ENCODE results near the gene PAX3. TPM values are rescaled to one million over a fixed set of nuclear protein-coding genes. Genes with fewer than 3 reads are reported as not detected.

PAX3 gene
- total RNA-seq, 6 donors from 2014 or later = 1.0 TPM; not detected in 5

DNA sequence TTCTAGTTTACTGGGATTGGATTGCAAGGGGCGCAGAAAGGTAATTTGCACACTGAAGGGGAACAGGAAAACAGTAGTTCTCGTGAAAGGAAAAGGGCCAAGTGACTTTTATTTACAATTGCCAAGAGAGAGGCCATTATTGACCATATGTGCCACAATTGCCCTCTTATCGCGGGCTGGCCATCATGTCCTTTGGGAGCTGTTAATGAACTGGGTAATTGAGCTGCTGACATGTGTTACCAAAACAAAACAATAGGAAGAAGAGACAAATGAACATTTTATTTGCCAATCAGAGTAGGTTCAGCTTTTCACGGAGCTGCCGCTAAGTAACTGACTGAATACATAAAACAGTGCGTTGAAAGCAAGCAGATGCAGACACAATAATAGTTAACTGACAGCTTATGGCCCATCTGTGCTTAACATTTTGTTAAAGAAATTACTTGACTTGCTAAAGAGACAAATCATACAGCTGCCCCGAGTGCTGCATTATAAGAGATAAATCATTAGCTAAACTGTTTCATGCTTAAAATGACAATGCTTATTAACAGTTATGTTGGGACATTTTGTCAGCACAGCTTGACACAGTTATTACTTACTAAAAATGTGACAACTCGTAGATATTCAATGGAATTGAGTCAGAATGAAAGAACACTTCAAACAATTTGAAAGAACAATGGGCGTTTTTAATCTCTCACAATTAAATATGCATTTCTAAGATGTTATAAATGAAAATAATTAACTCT is 57.5 kb downstream of the PAX3 start:
- TF ChIP-seq EP300 (IDR thresholded peaks at IDR 0.05) (no peak), POLR2AphosphoS5 (IDR thresholded peaks at IDR 0.05) (no peak), POLR2A (IDR thresholded peaks at IDR 0.05) (no peak)
- TF ChIP-seq, protein P1, sequence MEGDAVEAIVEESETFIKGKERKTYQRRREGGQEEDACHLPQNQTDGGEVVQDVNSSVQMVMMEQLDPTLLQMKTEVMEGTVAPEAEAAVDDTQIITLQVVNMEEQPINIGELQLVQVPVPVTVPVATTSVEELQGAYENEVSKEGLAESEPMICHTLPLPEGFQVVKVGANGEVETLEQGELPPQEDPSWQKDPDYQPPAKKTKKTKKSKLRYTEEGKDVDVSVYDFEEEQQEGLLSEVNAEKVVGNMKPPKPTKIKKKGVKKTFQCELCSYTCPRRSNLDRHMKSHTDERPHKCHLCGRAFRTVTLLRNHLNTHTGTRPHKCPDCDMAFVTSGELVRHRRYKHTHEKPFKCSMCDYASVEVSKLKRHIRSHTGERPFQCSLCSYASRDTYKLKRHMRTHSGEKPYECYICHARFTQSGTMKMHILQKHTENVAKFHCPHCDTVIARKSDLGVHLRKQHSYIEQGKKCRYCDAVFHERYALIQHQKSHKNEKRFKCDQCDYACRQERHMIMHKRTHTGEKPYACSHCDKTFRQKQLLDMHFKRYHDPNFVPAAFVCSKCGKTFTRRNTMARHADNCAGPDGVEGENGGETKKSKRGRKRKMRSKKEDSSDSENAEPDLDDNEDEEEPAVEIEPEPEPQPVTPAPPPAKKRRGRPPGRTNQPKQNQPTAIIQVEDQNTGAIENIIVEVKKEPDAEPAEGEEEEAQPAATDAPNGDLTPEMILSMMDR (IDR thresholded peaks at IDR 0.05) = no peak
- Histone ChIP-seq H3K27ac (no peak overlapping the region), H3K9me3 (no peaks in the 10 kb centered on the region), H3K36me3 (no peaks in the 10 kb centered on the region), H3K4me3 (no peak overlapping the region), H3K27me3 (peaks cover 0 to 6% (median 3%) of the 10 kb centered on the region in 4 donors), H3K4me1 (no peaks in the 10 kb centered on the region)
- no peak for ATAC-seq (ENCODE audit: low FRiP score in 2 of 2)
- WGBS, 2 donors = 13 to 18% methylated on average over 10 of the region's 10 CpGs
- DNase-seq = no peak

DNA sequence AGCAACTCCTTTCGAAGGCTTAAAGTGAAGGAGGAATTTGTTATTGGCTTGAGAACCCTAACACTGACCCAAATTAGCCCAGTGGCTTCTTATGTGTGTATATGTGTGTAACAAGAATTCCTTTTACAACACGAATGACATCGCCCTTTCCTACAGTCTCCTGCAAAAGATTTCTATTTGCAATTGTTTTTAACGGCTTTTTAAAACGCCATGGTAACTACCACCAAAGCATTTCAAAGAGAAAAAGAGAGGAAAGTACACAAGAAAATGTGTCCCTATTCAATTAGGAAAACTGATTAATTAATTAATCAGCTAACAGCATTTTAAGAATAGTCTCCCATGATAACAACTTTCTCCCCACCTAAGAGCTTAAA is 58.1 kb downstream of the PAX3 start:
- H3K4me3 ChIP-seq = no peak overlapping the region
- ATAC-seq (ENCODE audit: low FRiP score in 2 of 2) = no peak
- H3K9me3 ChIP-seq = no peaks in the 10 kb centered on the region
- H3K27ac ChIP-seq = no peak overlapping the region
- H3K4me1 ChIP-seq = no peaks in the 10 kb centered on the region
- no peaks in the 10 kb centered on the region for H3K36me3 ChIP-seq
- TF ChIP-seq, protein P1 (IDR thresholded peaks at IDR 0.05) = no peak
- TF ChIP-seq POLR2AphosphoS5 (IDR thresholded peaks at IDR 0.05) (no peak), EP300 (IDR thresholded peaks at IDR 0.05) (no peak), POLR2A (IDR thresholded peaks at IDR 0.05) (no peak)
- peaks cover 0 to 6% (median 3%) of the 10 kb centered on the region in 4 donors for H3K27me3 ChIP-seq
- no peak for DNase-seq
- WGBS, 2 donors = 23 to 30% methylated on average over 5 of the region's 5 CpGs

DNA sequence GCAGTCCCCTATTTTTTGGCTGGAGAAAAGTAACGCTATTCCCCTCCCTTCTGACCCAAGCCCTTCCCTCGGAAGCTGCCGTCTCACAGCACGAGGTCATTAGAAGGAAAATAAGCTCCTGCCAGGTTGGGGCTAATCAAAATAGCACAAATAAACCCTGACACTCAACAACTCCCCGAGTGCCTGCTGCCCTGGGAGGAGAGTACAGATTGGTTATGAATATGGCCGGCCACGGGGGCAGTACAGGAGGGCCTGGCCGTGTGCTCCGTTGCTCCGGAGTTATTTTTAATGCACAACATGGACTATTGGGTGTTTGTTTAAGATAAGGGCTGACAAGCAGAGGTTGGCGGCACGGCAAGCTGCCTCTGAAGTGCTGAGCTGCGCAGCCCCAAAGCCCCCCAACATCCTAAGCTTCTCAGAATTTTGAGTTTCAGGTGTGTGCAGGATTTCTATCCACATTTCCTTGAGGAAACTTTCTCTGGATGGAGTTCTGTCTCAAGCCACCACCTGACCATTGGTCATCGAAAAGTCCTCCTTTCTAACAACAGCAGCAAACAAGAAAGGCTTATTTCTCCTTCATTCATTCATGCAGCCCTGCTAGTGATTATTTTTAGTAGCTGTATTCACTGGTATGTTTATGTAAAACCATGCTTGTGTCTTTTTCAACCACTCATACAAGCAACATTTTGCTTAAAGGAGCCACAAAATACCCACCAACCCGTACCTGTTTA is 58.7 kb downstream of the PAX3 start:
- Histone ChIP-seq H3K36me3 (no peaks in the 10 kb centered on the region), H3K4me3 (no peak overlapping the region), H3K4me1 (no peaks in the 10 kb centered on the region), H3K9me3 (no peaks in the 10 kb centered on the region), H3K27me3 (peaks cover 0 to 6% (median 3%) of the 10 kb centered on the region in 4 donors), H3K27ac (no peak overlapping the region)
- TF ChIP-seq, protein P1 (IDR thresholded peaks at IDR 0.05) = no peak
- TF ChIP-seq POLR2A (IDR thresholded peaks at IDR 0.05) = no peak
- DNase-seq (no peak), ATAC-seq (ENCODE audit: low FRiP score in 2 of 2) (no peak)
- 7 to 10% methylated on average over 15 of the region's 15 CpGs for WGBS, 2 donors

DNA sequence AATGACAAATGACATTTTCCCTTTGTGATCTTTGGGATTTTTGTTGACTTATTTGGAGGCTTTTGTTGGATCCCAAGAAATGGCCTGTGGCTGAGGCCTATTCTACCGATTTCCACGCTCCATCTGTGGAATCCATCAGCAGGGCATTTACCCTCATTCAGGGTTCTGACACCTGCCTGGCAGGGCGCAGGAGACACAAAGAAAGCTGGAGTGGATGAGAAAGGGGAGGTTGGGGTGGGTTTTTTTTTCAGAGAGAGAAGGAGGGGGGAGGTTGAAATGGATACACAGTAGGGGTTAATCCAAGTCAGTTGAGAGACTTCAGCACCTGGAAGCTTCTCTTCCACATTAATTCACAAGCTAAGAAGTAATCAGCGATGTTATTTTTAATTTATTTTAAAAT is 59.7 kb downstream of the PAX3 start:
- H3K27ac ChIP-seq = no peak overlapping the region
- peaks cover 0 to 6% (median 3%) of the 10 kb centered on the region in 4 donors for H3K27me3 ChIP-seq
- WGBS, 2 donors = 38 to 58% methylated on average over 4 of the region's 4 CpGs
- H3K36me3 ChIP-seq = no peaks in the 10 kb centered on the region
- DNase-seq = no peak
- ATAC-seq (ENCODE audit: low FRiP score in 2 of 2) = no peak
- no peaks in the 10 kb centered on the region for H3K4me1 ChIP-seq
- H3K9me3 ChIP-seq = no peaks in the 10 kb centered on the region
- H3K4me3 ChIP-seq = no peak overlapping the region
- TF ChIP-seq EP300 (IDR thresholded peaks at IDR 0.05) (no peak), POLR2AphosphoS5 (IDR thresholded peaks at IDR 0.05) (no peak), POLR2A (IDR thresholded peaks at IDR 0.05) (no peak)
- TF ChIP-seq, protein P1 (IDR thresholded peaks at IDR 0.05) = no peak

Data from upper lobe of left lung (tissue), 6 donors.